PC-9 (cell line): ENCODE measurements around the gene CCDC85A.

Experiments used
- CTCF ChIP-seq: fragments of 200-600 bp; sonication (generic); conservative IDR thresholded peaks from 2 replicates; pipeline ENCODE4 v1.6.1; 2017; ENCODE audit warnings: mixed run types, antibody characterized with exemption, mild to moderate bottlenecking, moderate library complexity
- EZH2 ChIP-seq: fragments of 200-600 bp; sonication (generic); IDR thresholded peaks from 2 replicates; pipeline ENCODE4 v1.8.0; 2017; ENCODE audit warnings: antibody characterized with exemption, low read depth

GRCh38 chr2:56170504-56170903 lies 13.3 kb upstream of the CCDC85A start:
- TF ChIP-seq EZH2 = no peak
- no peak for TF ChIP-seq CTCF
